ENCODE data around the gene CCDC24.

DNA sequence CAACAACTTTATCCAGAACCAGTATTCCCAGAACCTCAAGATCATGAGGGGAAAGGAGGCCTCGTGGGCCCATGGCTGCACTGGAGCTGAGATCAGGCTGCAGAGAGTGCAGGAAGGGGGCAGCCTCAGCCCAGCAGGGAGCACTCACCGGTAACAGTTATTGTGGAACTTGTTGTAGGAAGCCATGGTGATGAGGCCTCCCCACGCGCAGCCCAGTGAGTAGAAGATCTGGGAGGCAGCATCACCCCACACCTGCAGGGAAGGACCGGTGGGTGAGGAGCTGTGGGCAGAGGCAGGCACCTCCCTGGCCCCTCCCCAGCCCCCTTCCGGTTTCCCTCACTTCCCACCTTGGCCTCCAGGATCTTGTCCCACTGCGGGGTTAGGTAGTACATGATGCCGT is 10.8 kb downstream of the CCDC24 start:
- TF ChIP-seq, protein P1, sequence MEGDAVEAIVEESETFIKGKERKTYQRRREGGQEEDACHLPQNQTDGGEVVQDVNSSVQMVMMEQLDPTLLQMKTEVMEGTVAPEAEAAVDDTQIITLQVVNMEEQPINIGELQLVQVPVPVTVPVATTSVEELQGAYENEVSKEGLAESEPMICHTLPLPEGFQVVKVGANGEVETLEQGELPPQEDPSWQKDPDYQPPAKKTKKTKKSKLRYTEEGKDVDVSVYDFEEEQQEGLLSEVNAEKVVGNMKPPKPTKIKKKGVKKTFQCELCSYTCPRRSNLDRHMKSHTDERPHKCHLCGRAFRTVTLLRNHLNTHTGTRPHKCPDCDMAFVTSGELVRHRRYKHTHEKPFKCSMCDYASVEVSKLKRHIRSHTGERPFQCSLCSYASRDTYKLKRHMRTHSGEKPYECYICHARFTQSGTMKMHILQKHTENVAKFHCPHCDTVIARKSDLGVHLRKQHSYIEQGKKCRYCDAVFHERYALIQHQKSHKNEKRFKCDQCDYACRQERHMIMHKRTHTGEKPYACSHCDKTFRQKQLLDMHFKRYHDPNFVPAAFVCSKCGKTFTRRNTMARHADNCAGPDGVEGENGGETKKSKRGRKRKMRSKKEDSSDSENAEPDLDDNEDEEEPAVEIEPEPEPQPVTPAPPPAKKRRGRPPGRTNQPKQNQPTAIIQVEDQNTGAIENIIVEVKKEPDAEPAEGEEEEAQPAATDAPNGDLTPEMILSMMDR (IDR thresholded peaks at IDR 0.05; ENCODE audit: low read depth, low read length, missing input control) = no peak
- no peak for TF ChIP-seq RAD21 (IDR thresholded peaks at IDR 0.05)
- TF ChIP-seq JUND (IDR thresholded peaks at IDR 0.05) = no peak
- TF ChIP-seq GABPA (IDR thresholded peaks at IDR 0.05 in 1 of 2, conservative IDR thresholded peaks at IDR 0.05 in 1 of 2) = no peak
- TF ChIP-seq TAF1 (conservative IDR thresholded peaks at IDR 0.05) = no peak
- TF ChIP-seq HNF4G (IDR thresholded peaks at IDR 0.05) = no peak
- TF ChIP-seq YY1 (IDR thresholded peaks at IDR 0.05) = no peak
- TF ChIP-seq, protein P2, sequence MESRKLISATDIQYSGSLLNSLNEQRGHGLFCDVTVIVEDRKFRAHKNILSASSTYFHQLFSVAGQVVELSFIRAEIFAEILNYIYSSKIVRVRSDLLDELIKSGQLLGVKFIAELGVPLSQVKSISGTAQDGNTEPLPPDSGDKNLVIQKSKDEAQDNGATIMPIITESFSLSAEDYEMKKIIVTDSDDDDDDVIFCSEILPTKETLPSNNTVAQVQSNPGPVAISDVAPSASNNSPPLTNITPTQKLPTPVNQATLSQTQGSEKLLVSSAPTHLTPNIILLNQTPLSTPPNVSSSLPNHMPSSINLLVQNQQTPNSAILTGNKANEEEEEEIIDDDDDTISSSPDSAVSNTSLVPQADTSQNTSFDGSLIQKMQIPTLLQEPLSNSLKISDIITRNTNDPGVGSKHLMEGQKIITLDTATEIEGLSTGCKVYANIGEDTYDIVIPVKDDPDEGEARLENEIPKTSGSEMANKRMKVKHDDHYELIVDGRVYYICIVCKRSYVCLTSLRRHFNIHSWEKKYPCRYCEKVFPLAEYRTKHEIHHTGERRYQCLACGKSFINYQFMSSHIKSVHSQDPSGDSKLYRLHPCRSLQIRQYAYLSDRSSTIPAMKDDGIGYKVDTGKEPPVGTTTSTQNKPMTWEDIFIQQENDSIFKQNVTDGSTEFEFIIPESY (IDR thresholded peaks at IDR 0.05) = no peak
- TF ChIP-seq, protein P3, sequence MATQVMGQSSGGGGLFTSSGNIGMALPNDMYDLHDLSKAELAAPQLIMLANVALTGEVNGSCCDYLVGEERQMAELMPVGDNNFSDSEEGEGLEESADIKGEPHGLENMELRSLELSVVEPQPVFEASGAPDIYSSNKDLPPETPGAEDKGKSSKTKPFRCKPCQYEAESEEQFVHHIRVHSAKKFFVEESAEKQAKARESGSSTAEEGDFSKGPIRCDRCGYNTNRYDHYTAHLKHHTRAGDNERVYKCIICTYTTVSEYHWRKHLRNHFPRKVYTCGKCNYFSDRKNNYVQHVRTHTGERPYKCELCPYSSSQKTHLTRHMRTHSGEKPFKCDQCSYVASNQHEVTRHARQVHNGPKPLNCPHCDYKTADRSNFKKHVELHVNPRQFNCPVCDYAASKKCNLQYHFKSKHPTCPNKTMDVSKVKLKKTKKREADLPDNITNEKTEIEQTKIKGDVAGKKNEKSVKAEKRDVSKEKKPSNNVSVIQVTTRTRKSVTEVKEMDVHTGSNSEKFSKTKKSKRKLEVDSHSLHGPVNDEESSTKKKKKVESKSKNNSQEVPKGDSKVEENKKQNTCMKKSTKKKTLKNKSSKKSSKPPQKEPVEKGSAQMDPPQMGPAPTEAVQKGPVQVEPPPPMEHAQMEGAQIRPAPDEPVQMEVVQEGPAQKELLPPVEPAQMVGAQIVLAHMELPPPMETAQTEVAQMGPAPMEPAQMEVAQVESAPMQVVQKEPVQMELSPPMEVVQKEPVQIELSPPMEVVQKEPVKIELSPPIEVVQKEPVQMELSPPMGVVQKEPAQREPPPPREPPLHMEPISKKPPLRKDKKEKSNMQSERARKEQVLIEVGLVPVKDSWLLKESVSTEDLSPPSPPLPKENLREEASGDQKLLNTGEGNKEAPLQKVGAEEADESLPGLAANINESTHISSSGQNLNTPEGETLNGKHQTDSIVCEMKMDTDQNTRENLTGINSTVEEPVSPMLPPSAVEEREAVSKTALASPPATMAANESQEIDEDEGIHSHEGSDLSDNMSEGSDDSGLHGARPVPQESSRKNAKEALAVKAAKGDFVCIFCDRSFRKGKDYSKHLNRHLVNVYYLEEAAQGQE (IDR thresholded peaks at IDR 0.05) = no peak
- TF ChIP-seq SP1 (IDR thresholded peaks at IDR 0.05) = no peak
- no peak for TF ChIP-seq RXRA (IDR thresholded peaks at IDR 0.05)
